Skin of body (tissue), 2 donors: ENCODE measurements around the gene SAYSD1. TPM values are rescaled to one million over a fixed set of nuclear protein-coding genes. Genes with fewer than 3 reads are reported as not detected.
A peak's percentile ranks its signal among the peaks of the same experiment; 100 is the strongest.
"Not testable (repeated sequence)": the region's sequence is repeated elsewhere in the genome, so short reads cannot be mapped to it uniquely, and the experiment has no call there.

Source experiments
- DNase-seq: peaks from one replicate; lab custom pipeline; 2025; lab: John Stamatoyannopoulos, UW
- total RNA-seq: library from RNA; depleted of rRNA; stranded (reverse); fragments of >200 nt; gene quantifications from one replicate; pipeline ENCODE4 v1.2.3, GENCODE V29; 2014

SAYSD1 gene
- total RNA-seq = 11.9 TPM

- DNase-seq = peak; percentile 89
Observed at GRCh38 chr6:39114704-39115599, at the start of gene SAYSD1. Gene SAYSD1 (minus strand): TSS chr6:39115186. CDS start chr6:39115089, 97 bp downstream.

DNA sequence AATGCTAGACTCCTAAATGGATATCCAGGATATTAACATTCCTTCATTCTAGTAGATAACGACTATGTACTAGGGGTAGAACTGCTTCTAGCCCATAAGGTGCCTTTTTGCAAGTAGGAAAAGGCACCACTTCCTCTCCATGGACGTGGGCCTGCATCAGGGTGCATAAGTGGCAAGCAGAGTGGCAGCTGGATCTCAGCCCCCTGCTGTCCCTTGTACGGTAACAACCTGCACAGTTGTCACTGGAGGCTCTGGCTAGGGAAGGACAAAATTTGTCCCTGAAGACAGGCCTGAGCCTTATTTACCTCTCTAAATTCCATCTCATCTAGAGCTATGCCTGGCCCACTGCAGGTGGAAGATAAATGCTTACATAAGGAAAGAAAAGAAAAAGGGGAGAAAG lies 42.5 kb upstream of the SAYSD1 start:
- DNase-seq = no peak

- DNase-seq = no peak
Observed at GRCh38 chr6:39156801-39157200, 41.8 kb upstream of the SAYSD1 start.

DNA sequence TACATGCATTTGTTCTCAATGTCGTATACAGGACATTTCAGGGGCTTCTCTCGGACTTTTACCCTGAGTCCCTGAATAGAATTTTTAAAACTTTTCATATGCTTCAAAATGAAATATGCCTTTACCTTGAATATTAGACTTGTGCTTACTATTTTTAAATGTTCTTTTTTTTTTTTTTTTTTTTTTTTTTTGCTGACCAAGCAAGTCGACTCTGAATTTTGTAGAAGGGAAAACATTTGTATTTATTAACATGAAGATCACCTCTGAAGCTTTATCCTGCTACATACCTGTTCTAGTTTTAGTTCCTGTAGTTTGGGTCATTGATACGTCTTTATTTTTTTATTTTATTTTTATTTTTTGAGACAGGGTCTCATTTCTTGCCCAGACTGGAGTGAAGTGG lies 39.7 kb upstream of the SAYSD1 start:
- no peak for DNase-seq

DNA sequence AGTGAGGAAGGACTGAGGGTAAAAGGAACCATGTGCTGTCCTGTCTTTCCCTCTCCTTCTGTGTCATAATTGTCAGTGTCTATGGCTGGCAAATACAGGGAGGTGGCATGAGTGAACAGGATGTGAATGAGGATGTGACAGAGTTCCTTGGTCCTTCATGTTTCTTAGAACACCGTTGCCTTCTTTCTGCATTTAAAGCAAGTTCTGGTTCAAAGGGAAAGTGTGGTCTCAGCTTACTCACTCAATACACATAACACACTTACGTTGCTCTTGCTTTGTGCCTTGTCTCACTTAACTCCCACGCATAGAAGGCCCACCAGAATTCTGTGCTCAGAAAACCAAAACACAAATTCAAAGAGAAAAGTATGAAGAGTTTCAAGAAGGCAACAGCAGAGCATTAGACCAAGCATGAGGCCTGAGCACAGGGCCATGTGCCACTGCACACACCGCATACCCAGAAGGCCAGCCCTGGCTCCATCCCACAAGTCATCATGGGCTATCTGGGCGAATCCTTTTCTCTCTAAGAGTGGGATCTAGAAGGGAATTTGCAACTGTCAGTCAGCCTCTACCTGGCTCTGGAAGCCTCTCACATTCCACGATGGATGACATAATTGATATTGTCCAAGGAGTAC lies 38.9 kb upstream of the SAYSD1 start:
- DNase-seq = no peak

DNA sequence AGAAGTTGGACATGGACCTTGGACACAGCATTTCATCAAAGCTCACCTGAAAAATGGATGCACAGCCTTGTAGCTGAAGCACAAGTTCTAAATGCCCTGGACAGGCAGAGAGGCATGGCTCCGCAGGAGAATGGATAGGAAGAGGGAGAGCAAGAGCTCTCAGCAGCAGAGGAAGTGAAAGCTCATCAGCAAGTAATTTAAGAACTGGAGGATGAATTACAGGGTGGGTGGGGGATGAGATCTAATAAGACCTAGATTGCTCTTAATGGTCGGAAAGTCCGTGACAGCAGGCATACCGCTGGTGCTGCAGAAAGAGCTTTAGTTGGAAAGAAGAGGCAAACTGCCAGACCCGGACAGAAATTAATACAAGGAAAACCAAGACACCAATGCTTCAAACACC lies 37.3 kb upstream of the SAYSD1 start:
- no peak for DNase-seq

GRCh38 chr6:39151211-39151610 lies 36.2 kb upstream of the SAYSD1 start:
- DNase-seq = no peak

- no peak for DNase-seq
Observed at GRCh38 chr6:39144481-39145173, 29.6 kb upstream of the SAYSD1 start.

DNA sequence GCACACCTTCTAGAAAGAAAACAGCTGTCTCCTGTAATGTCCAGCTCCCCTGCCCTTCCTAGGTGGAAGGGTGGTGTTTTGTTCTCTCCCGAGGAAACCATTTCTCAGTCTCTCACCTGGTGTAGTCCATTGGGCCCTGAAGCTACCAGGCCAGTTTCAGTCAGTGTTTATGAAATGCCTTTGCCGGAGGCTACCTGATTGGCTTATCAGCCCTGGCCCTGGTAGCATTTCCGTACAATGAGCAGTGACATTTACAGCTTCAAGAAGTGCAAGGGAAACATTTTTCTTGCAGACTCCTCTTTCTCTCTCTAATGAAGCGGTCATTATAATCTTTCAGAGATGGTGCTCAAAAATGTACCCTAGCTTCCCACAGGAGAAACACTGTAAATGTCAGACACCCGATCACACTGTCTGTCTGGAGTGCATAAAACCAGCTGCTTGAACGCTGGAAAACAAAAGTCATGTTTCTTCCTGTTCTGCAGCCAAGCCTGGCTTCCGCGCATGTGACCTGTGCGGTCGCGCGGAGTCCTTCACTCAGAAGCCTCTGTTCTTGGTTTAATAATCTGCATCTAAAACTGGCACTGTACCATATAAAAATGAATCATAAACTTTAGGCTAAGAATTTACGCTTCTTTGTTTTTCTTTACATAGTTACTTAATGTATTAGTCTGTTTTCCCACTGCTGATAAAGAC lies 28.4 kb upstream of the SAYSD1 start:
- no peak for DNase-seq

DNA sequence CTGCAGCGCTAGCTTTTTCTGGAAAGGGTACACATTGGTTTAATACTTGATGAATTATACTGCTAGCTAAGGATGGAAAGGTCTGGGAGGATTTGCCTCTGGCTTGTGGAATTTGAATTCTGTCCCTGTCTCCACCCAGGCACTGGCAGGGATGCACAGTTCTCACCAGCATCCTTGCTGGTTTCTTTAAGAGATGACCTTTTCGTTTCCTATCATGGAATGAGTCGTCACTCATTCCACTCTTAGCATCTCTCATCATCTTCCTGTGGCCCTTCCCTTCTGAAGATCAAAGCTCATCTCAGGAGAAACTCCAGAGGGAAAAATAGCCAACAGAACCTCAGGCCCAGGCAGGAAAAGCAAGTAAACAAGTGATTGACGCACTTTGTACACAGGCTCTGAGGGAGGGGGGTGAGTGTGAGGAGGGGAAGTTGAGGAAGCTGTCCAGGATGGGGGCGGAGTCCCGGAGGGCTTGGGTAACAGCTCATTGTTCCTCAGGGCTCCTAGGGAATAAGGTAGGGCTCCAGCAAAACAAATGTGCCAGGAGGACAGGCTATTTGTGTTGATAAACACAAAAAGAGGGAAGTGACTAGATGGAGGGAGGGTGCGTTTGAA lies 25.7 kb upstream of the SAYSD1 start:
- DNase-seq = no peak

DNA sequence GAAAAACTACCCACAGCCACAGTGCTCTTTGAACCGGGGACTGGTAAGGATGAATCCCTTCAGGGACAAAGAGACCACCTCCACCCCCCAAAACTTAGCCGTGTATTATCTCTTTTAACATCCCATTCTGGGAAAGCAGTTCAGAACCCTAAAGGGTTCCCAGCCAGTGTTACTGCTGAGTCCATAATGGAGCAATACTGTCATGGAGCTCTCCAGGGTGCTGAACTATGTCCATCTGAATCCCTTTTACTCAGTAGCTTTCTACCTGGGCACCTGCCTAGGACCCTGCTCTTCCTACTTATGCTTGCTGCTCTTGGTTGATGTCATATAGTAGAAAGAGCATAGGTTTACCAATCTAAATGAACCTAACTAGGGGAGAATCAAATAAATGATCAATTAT lies 22.3 kb upstream of the SAYSD1 start:
- no peak for DNase-seq

DNA sequence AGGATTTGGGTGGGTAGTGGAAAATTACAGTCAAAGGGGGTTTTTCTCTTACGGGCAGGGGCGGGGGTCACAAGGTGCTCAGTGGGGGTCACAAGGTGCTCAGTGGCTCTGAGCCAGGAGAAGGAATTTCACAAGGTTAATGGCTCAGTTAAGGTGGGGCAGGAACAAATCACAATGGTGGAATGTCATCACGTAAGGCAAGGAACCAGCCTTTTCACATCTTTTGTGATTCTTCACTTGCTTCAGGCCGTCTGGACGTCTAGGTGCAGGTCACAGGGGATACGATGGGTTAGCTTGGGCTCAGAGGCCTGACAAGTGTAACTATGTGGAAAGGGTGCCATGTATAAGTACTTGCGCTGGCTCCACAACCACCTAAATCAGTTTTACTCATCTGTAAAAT lies 21.2 kb upstream of the SAYSD1 start:
- not testable (repeated sequence) for DNase-seq

DNA sequence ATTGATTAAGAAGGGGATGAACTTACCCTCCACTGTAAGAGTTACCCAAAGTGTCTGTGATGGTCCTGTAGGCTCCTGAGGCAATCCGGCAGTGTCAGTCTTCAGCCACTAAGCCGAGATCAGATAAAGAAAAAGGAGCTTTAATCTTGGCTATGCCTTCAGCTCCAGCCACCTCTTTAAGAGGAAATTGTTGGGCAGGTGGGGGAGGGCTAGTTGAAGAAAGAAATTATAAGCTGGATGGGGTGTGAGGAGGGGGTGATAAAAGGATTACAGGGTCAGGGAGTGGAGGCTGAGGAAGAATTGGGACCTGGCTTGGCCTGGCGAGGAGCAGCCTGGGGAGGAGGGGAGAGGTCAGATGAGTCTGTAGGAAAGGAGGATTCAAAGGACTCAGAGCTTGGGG lies 19.8 kb upstream of the SAYSD1 start:
- not testable (repeated sequence) for DNase-seq

DNA sequence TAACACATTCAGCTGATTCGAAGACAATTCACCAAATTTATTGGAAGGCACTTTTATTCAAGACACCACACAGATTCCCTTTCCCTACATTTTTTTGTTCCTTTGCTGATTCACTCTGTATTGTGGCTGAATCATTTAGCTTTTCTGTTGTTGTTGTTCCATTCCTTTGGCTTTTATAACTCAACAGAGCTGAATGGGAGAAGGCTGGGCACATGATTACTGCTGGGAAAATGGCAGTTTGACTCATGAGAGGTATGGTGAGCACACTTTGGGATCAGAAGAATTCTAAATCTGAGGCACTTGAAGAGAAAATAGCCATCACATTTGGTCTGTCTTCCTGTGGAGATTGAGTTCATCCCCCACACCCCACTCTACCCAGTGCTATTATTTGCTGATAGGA lies 15.7 kb upstream of the SAYSD1 start:
- DNase-seq = no peak

- no peak for DNase-seq
Observed at GRCh38 chr6:39128832-39129231, 13.8 kb upstream of the SAYSD1 start.

- DNase-seq = no peak
Observed at GRCh38 chr6:39128106-39128505, 13.1 kb upstream of the SAYSD1 start.

GRCh38 chr6:39124114-39124513 lies 9.1 kb upstream of the SAYSD1 start:
- DNase-seq = no peak

DNA sequence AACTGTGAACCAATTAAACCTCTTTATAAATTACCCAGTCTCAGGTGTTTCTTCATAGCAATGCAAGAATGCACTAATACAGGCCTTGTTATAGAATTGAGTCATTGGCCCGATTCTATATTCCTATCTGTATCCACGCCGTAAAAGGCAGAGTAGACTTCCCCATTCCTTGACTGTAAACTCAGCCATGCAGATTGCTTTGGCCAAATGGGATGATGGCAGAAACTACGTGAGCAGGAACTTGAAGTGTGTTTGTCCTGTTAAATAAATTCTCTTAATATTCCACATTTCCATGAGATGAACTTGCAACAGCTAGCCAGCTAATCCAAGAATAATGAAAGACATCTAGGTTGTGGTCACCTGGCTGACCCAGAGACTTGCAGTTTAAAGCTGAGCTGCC lies 3.9 kb upstream of the SAYSD1 start:
- DNase-seq = no peak

DNA sequence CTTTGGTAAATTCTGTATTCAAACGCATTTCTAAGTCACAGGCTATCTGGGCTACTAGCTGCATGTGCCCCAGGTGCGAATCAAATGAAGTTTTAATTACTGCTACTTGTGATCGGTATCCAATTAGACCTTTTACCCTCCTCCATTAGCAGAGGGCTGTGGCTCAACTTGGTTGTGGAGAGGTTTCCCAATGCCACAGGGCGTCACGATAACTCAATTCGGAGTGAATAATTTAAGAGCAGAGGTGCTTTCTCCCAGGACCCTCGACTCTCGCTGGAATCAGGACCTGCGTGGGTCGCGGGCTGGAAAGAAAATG lies 640 bp downstream of the SAYSD1 start:
- DNase-seq = peak; percentile 40

- DNase-seq = no peak
Observed at GRCh38 chr6:39113788-39114187, 1.2 kb downstream of the SAYSD1 start.

DNA sequence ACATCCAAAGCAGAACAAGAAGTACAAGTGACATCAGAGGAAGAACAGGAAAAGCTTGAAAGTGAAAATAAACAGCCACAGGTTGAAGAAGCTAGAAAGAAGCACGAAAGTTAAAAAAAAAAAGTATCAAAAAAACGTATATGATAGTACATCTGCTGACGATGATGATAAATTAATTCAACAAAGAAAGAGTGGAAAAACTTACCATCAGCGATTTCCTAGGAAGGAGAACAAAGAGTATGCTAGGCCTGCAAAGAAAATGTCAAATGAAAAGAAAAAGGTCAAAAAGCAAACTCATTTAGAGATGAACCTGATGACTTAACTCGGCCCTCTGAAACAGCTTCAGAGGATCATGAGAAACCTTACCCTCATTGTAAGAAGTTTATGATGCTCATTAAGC lies 3.7 kb downstream of the SAYSD1 start:
- no peak for DNase-seq
